Activated CD4-positive, alpha-beta T cell treated with anti-CD3 and anti-CD28 coated beads, Interleukin-10, Interleukin-2, amounts not matched to agents 100 ng/mL and 50 ng/mL, durations not matched to agents 16 hours and 8 hours (primary cell): ENCODE data around the gene OSGIN1.
"Not testable (repeated sequence)": the region's sequence is repeated elsewhere in the genome, so short reads cannot be mapped to it uniquely, and the experiment has no call there.

ENCODE experiments used
- DNase-seq: peaks from one replicate; pipeline ENCODE4 v3.0.0-alpha.2; 2020

Gene OSGIN1

GRCh38 chr16:83942074-83942473, 11.0 kb upstream of the OSGIN1 start:
- DNase-seq = no peak

DNA sequence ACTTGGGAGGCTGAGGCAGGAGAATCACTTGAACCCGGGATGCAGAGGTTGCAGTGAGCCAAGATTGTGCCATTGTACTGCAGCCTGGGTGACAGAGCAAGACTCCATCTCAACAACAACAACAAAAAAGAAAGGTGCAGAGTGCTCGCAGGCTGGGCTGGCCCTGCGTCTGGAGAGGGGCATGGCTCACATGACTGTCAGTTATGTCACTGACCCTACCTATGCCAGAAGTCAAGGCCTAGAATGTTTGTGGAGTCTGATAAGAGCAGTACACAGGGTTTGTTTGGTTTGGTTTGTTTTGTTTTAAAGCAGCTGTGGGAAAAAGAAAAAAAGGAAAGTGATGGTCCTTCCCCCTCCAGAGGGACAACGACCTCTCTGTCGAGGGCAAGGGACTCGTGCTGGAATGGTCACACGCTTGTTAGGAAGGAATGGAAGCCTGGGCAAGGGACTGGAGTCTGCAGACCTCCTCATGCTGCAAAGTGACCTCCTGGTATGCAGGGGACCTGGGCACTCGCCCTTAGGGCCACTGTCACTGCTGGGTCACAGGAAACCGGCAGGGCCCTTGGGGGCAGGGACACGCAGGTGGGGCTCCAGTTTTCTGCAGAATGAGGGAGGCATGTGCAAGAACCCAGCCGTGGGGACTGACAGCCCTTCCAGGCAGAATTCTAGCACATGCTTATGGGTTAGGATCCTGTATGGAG, 10.1 kb upstream of the OSGIN1 start:
- no peak for DNase-seq

DNA sequence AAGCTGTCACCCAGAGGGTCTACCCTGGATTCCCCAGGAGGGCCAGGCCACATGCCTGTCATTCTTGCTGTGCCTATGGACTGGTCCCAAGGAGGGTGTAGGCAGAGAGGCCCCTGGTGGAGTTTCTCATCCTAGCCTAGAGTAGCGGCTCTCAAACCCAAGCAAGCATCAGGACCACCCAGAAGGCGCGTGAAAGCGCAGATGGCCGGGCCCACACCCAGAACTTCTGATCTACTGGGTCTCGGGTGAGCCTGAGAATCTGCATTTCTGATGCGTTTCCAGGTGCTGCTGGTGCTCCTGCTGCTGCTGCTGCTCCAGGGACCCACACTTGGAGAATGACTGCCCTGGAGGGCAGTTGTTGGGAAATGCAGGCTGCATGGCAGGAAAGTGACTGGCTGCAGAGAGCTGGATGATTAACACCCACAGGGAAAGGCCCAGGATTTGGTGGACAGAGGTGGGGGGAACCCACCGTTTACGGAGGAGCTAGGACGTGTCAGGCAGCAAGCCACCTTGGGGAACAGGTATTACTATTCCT, 9.5 kb upstream of the OSGIN1 start:
- DNase-seq = no peak

GRCh38 chr16:83945587-83945986, 7.5 kb upstream of the OSGIN1 start:
- no peak for DNase-seq

DNA sequence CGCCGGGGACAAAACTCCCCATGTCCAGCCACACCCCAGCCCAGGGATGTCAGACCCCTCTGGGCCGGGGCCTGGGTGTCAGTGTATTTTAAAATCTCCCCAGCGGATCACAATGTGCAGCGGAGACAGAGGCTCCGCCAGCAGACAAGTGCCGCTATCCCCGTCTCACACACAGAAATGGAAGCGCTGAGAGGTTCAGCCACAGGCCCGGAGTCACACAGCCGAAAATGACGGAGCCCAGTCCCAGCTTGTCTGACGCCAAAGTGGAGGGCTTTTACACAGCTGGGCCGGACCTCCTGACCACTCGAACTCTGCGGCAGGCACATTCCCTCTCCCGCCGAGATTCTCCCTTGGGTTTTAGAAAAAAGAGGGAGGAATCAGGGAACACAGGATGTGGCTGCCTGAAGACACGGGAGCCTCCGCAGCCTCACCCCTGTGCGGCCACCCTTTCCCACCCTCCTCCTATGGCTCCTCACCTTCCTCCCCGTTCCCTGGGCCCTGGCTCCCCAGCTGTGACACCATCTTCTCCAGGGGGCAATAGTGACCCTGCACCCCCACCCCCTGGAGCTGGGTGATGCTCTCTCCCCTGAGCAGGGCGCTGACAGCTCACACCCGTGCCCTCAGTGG, 6.8 kb upstream of the OSGIN1 start:
- DNase-seq = no peak

GRCh38 chr16:83946781-83947566, 6.1 kb upstream of the OSGIN1 start:
- DNase-seq = no peak

DNA sequence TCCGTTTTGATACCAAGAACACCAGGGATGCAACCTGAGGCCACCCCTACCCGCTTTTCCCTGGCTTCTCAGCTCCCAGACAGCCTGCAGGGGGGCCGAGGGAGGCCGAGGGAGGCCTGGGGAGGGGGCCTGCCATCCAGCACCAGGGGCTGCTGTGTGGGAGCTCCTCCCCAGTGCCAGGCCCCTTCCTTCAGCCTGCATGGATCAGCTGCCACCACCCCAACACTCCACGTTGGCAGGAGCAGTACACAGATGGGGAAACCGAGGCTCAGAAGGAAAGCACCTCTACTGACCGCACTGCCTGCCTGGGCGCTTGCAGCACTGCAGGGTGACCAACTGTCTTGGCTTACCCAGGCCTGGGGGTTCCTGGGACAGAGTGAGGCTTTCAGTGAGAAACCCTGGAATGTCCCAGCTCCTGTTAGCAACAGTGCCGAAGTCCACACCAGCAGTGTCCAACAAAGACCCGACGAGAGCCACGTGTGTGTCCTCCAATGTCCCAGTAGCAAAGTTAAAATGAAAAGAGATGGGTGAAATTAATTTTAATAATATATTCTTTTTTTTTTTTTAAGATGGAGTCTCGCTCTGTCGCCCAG, 5.3 kb upstream of the OSGIN1 start:
- DNase-seq = no peak

- no peak for DNase-seq
These were observed 3.9 kb upstream of the OSGIN1 start for GRCh38 chr16:83948914-83949723.

- no peak for DNase-seq
These were observed 3.4 kb upstream of the OSGIN1 start for GRCh38 chr16:83949724-83950001.

DNA sequence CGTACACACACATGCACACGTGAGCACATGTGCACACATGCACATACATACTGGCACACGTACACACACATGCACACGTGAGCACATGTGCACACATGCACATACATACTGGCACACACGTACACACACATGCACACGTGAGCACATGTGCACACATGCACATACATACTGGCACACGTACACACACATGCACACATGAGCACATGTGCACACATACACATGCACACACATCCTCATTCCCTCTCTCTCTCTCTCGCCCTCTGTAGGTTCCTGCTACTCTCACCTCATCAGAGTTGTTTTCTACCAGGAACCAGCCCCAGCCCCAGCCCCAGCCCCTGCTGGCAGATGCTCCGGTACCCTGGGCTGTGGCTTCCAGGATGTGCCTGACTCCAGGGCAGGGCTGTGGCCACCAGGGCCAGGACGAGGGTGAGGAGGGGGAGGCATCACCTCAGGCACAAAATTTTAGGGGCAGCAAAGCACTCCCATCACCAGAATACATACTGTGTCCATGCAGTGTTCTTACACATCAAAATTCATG, 2.1 kb upstream of the OSGIN1 start:
- not testable (repeated sequence) for DNase-seq

- DNase-seq = no peak
These were observed 1.5 kb upstream of the OSGIN1 start for GRCh38 chr16:83951544-83951943.

- DNase-seq = no peak
These were observed 477 bp upstream of the OSGIN1 start for GRCh38 chr16:83952587-83952939.

DNA sequence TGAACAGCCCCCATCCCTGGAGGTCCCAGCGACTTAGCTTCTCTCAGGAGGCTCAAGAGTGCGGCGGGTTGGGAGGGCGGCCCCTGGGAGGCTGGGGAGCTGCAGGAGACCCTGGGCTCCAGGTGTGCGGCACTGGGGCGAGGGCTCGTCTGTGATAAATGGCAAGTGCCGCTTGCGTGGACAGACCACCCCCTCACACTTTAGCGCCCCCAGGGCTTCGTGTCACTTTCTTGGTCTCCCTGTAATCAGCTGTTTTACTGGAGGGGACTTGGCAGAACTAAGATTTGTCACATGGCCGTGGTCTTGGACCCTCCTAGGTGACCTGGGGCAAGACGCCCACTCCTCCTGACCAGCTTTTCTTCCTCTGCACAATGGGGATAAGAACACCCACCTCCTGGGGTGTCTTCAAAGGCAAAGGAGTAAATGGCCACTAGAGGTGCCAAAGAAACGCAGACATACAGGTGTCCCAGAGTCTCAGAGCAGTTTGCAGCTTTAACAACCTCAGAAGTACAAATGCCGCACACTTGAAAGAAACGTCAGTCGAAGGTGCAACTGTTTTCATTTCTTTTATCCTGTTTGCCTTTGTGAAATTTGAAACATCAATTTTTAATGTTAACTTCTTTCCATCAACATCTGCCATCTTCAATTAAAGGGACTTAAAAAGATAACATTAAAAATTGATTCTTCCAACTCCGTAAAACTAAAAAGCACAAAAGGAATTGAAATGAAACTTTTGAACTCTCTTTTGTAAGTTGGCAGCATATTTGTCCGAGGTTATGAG, 946 bp downstream of the OSGIN1 start:
- DNase-seq = peak; percentile 55

GRCh38 chr16:83954577-83955016, 1.6 kb downstream of the OSGIN1 start:
- DNase-seq = no peak

GRCh38 chr16:83955218-83956130, 2.4 kb downstream of the OSGIN1 start:
- DNase-seq = no peak

GRCh38 chr16:83956336-83957289, 3.6 kb downstream of the OSGIN1 start:
- DNase-seq = peak; percentile 83

DNA sequence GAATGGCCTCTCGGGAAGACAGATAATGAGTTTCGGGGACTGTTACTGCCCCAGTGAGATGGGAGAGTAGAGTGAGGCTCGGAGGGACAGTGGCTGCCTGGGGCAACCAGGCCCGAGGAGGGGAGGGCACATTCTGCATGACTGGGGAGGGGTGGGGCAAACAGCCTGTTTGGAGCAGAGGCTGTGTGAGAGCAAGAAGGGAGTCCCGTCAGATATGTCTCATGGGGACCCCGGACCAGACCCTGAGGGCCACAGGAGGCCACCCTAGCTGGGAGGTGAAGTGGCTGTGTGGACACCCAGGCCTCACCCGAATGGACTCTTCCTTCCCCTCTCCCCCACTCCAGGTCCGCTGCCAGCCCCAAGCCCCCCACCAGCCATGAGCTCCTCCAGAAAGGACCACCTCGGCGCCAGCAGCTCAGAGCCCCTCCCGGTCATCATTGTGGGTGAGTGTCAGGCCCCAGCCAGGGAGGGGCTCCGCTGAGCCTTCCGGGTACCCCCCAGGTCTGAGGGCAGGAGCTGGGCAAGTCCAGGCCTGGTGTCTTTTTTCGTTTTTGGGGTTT, 4.3 kb downstream of the OSGIN1 start:
- DNase-seq = no peak

DNA sequence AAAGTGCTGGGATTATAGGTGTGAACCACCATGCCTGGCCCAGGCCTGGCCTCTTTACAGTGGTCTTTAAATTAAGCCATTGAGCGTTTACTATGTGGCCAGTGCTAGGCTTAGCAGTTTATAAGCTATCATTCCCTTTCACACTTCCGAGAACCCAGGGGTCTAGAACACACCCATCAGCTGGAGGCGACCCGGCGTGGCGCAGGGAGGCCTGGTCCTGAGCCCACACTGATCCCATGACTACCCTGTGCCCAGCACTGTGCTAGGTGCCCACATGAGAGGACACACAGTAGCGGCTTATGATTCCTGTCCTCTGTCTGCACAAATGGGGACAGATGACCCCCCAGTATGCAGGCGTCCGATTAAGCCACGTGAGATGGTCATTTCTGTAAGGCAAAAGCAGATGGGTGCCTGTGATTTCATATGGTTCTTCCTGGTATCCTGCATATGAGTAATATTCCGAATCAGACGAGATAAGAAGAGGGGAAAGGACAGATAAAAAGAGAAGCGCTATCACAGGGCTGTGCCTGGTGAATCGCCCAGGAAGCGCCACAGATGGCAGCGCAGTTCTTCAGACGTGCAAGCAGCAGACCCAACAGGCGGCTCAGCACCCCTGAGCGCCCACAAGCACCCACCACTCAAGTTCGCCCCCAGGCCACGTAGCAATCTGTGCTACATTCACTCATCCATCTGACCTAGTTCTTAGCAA, 5.3 kb downstream of the OSGIN1 start:
- DNase-seq = no peak
